ENCODE measurements around the gene FIGNL2.

- TF ChIP-seq CTCF (IDR thresholded peaks at IDR 0.05) = no peak
- no peak for TF ChIP-seq POLR2A (IDR thresholded peaks at IDR 0.05)
Measured at GRCh38 chr12:51866762-51867161, 18.2 kb upstream of the FIGNL2 start.
